Measurements from ENCODE around the gene ARHGAP8.

- TF ChIP-seq POLR2AphosphoS5 (IDR thresholded peaks at IDR 0.05; ENCODE audit: low read depth) (no peak), CTCF (conservative IDR thresholded peaks at IDR 0.05; ENCODE audit: low read depth in 2 of 2) (peak in 1 of 2 experiments; percentile 25; a peak in 1 of 4 replicates), EZH2phosphoT487 (IDR thresholded peaks at IDR 0.05; ENCODE audit: unreplicated experiment) (no peak)
Observed at GRCh38 chr22:44882226-44882905, 130.0 kb downstream of the ARHGAP8 start.
